ENCODE data around the gene TF. TPM values are rescaled to one million over a fixed set of nuclear protein-coding genes. Genes with fewer than 3 reads are reported as not detected.

TF gene
- total and polyA plus RNA-seq, 2 of the 8 experiments (the other 6 are each of a cell fraction or from before 2014, with no cell fraction given) = 0.02 to 0.26 TPM

DNA sequence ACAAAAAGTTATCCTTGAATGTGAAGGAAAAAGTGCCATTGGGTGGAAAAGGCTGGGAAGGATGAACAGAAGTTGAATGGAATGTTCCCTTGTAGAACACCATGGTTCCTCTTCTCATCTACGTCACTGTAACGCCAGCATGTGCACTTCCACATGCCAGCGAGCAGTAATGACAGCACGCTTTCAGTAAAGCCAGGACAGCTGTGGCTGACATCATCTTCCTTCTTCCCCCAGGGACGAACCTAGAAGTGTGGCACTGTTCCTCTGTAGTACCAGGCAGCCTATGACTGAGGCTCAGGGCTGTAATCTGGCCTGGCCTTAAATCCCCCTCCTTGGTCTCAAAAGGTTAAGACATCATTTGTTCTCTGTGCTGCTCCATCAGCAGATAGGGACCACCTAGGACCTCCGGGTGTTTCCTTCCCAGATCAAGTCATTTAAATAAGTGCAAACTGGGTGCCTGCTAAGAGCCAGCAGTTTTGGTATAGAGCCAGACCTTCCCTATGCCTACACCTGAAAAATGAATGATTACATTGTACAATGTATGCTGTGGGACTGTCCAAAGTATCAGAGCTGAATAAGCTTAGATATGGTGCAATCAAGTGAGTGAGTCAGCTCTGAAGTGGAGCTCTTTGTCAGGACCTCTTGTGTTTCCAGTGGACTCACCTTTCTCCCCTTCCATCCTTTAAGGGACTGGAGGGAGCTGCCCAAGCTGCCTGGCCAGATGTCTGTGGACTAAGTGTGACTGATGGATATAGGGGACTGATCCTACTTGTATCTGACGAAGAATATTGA is 53.8 kb downstream of the TF start:
- Histone ChIP-seq H4K8ac (ENCODE audit: extremely low read depth, insufficient read depth, low read length) (no peak overlapping the region), H3K14ac (ENCODE audit: insufficient read length) (no peak overlapping the region), H3K9me3 (ENCODE audit: insufficient read depth in 2 of 2, low read depth in 1 of 2, low read length in 1 of 2) (peaks cover under 1 to 4% of the 10 kb centered on the region in 2 experiments; a peak in 1 of 4 replicates), H2BK20ac (ENCODE audit: low read length) (no peak overlapping the region), H3K36me3 (ENCODE audit: control insufficient read depth in 2 of 4, insufficient read depth in 4 of 4, low read length in 3 of 4) (no peaks in the 10 kb centered on the region), H2AFZ (ENCODE audit: low read length) (no peak overlapping the region), H3K27ac (ENCODE audit: low read depth, low read length) (no peak overlapping the region), H4K91ac (replicated peaks; ENCODE audit: insufficient read length, low read length) (no peak overlapping the region), H3K18ac (ENCODE audit: extremely low read depth, low read length) (no peak overlapping the region), H4K5ac (ENCODE audit: insufficient read length, low read depth, low read length) (no peak overlapping the region), H2BK5ac (ENCODE audit: low read depth, low read length) (no peak overlapping the region), H3K4ac (replicated peaks; ENCODE audit: insufficient read length, low read depth, low read length) (no peak overlapping the region), H3K4me1 (replicated peaks in 1 of 4; ENCODE audit: control insufficient read depth in 3 of 4, insufficient read depth in 4 of 4, low read length in 3 of 4) (peaks cover 0 to 1% (median under 1%) of the 10 kb centered on the region in 4 experiments; a peak in 3 of 7 replicates), H4K20me1 (replicated peaks in 1 of 2; ENCODE audit: control insufficient read depth in 1 of 2, insufficient read depth in 2 of 2, low read length in 2 of 2) (no peaks in the 10 kb centered on the region), H2AK5ac (ENCODE audit: low read depth, low read length) (no peak overlapping the region), H3K79me2 (ENCODE audit: control insufficient read depth in 1 of 2, insufficient read depth in 2 of 2, low read length in 2 of 2) (no peaks in the 10 kb centered on the region), H3K27me3 (replicated peaks in 1 of 4; ENCODE audit: control insufficient read depth in 3 of 4, extremely low read depth in 1 of 4, insufficient read depth in 3 of 4, low read length in 3 of 4) (no peaks in the 10 kb centered on the region; a peak in 1 of 7 replicates), H3K4me2 (ENCODE audit: insufficient read depth in 1 of 2, low read depth in 2 of 2, low read length in 2 of 2) (no peak overlapping the region), H3K23me2 (ENCODE audit: low read depth, low read length) (no peaks in the 10 kb centered on the region), H3K9ac (replicated peaks in 1 of 4; ENCODE audit: extremely low read depth in 1 of 4, low read depth in 3 of 4, low read length in 3 of 4) (no peak overlapping the region), H3K79me1 (ENCODE audit: low read depth, low read length) (no peaks in the 10 kb centered on the region), H3K56ac (replicated peaks; ENCODE audit: insufficient read length, low read depth, low read length) (no peak overlapping the region), H2BK15ac (ENCODE audit: low read length) (no peak overlapping the region), H2BK120ac (replicated peaks; ENCODE audit: low read depth, low read length) (no peak overlapping the region), H3K4me3 (ENCODE audit: extremely low read depth in 1 of 4, insufficient read depth in 2 of 4, low read depth in 3 of 4, low read length in 4 of 4) (no peak overlapping the region), H3K23ac (ENCODE audit: insufficient read length) (no peak overlapping the region), H2BK12ac (ENCODE audit: low read depth, low read length) (no peak overlapping the region)
- ChIA-PET CTCF (ENCODE audit: partially characterized antibody) (interaction anchor here (1.5 kb wide), 1 partner anchor 15 kb away, joined by 3 read pairs; no protein-coding TSS in a partner anchor), POLR2A (ENCODE audit: partially characterized antibody) (no interaction called here)
- no peak for FAIRE-seq
- 84% methylated on average over 7 of the region's 7 CpGs; no CpG with 5 or more reads in 1 of the 2 experiments for WGBS, 2 experiments (ENCODE audit: extremely low coverage in 1 of 2, insufficient coverage in 1 of 2, insufficient read length in 1 of 2, insufficient replicate concordance in 2 of 2, low coverage in 1 of 2, low lambda C conversion rate in 2 of 2, missing lambda C conversion rate in 1 of 2)
- DNase-seq (ENCODE audit: low read depth in 1 of 2, low spot score in 2 of 2) = no peak
- TF ChIP-seq FOSL1 (IDR thresholded peaks at IDR 0.05; ENCODE audit: insufficient read depth, low read depth, low read length) (no peak), KDM1A (IDR thresholded peaks at IDR 0.05; ENCODE audit: borderline replicate concordance, low read length) (no peak), CHD2 (IDR thresholded peaks at IDR 0.05; ENCODE audit: low read length) (no peak), BRCA1 (IDR thresholded peaks at IDR 0.05; ENCODE audit: low read depth, low read length) (no peak), RFX5 (IDR thresholded peaks at IDR 0.05; ENCODE audit: borderline replicate concordance, low read depth, low read length) (no peak), SP2 (IDR thresholded peaks at IDR 0.05; ENCODE audit: low read length) (no peak), SP1 (IDR thresholded peaks at IDR 0.05; ENCODE audit: low read depth, low read length) (no peak), KDM5A (IDR thresholded peaks at IDR 0.05; ENCODE audit: low read length) (no peak), HDAC2 (IDR thresholded peaks at IDR 0.05; ENCODE audit: borderline replicate concordance in 1 of 2, low read depth in 2 of 2, low read length in 2 of 2) (no peak)
